SK-N-SH (cell line): ENCODE data around the gene TGFBRAP1. TPM values are rescaled to one million over a fixed set of nuclear protein-coding genes. Genes with fewer than 3 reads are reported as not detected.

ENCODE experiments used
- CTCF ChIA-PET: fragments of 300-600, 350-600 bp; formaldehyde crosslinking; extraction: SDS; loops from one replicate; lab custom pipeline; 2021; lab: Yijun Ruan, JAX
- POLR2A ChIA-PET: fragments of 350-600 bp; sonication (Branson Sonifier 250); formaldehyde crosslinking; extraction: SDS; loops from one replicate; lab custom pipeline; 2020; ENCODE audit warnings: antibody characterized with exemption, inconsistent platforms; lab: Yijun Ruan, JAX
- DNase-seq: peaks from one replicate; pipeline ENCODE4 v3.0.0; 2012
- H2AFZ ChIP-seq: fragments of 200-600 bp; sonication (generic); 2 replicates; pipeline ENCODE4 v1.8.1; 2016; ENCODE audit warnings: antibody characterized with exemption, mild to moderate bottlenecking, low read depth
- H3F3A ChIP-seq: fragments of 200-600 bp; sonication (generic); replicated peaks from 2 replicates; pipeline ENCODE3; 2016; ENCODE audit warnings: antibody characterized with exemption, mild to moderate bottlenecking; ENCODE audit not compliant: insufficient read depth
- H3K27ac ChIP-seq, 2 experiments: fragments of 200-500 bp in 1 of 2; fragments of 200-600 bp in 1 of 2; sonication (Bioruptor generic) in 1 of 2; sonication (generic), shearing (Covaris generic) in 1 of 2; 2 replicates each; pipeline versions ENCODE4 v1.5.1 to v1.6.1; 2014 to 2016; ENCODE audit warnings: low read depth in 2 of 2, inconsistent platforms in 1 of 2, low read length in 1 of 2, mild to moderate bottlenecking in 1 of 2, mixed read lengths in 1 of 2
- H3K27me3 ChIP-seq: fragments of 200-600 bp; sonication (generic), shearing (Covaris generic); 2 replicates; pipeline ENCODE4 v1.6.1; 2016; ENCODE audit warnings: mixed run types; ENCODE audit not compliant: insufficient read depth
- H3K36me3 ChIP-seq, 2 experiments: fragments of 200-500 bp in 1 of 2; fragments of 200-600 bp in 1 of 2; sonication (Bioruptor generic) in 1 of 2; sonication (generic) in 1 of 2; replicated peaks in 1 of 2; 2 replicates each; pipeline versions ENCODE3 to v1.5.1; 2014 to 2016; ENCODE audit warnings: low read length in 1 of 2, mild to moderate bottlenecking in 1 of 2; ENCODE audit not compliant: insufficient read depth in 2 of 2, control insufficient read depth in 1 of 2
- H3K4me1 ChIP-seq, 2 experiments: fragments of 200-500 bp in 1 of 2; fragments of 200-600 bp in 1 of 2; sonication (Bioruptor generic) in 1 of 2; sonication (generic), shearing (Covaris generic) in 1 of 2; 2 replicates each; pipeline versions ENCODE4 v1.5.1 to v1.6.1; 2014 to 2016; ENCODE audit warnings: low read depth in 1 of 2, low read length in 1 of 2, mixed run types in 1 of 2; ENCODE audit not compliant: insufficient read depth in 2 of 2, control insufficient read depth in 1 of 2
- H3K4me2 ChIP-seq: fragments of 200-600 bp; sonication (generic), shearing (Covaris generic); 2 replicates; pipeline ENCODE4 v1.6.1; 2017; ENCODE audit warnings: mixed run types
- H3K4me3 ChIP-seq, 2 experiments: fragments of 200-500 bp in 1 of 2; fragments of 200-600 bp in 1 of 2; sonication (Bioruptor generic) in 1 of 2; sonication (generic), shearing (Covaris generic) in 1 of 2; 2 replicates each; pipeline versions ENCODE4 v1.5.1 to v1.8.1; 2014 to 2016; ENCODE audit warnings: low read depth in 2 of 2, inconsistent platforms in 1 of 2, low read length in 1 of 2, mild to moderate bottlenecking in 1 of 2, mixed read lengths in 1 of 2, moderate library complexity in 1 of 2
- H3K79me2 ChIP-seq: fragments of 200-600 bp; sonication (generic); 2 replicates; pipeline ENCODE4 v1.8.1; 2017; ENCODE audit warnings: mild to moderate bottlenecking; ENCODE audit not compliant: insufficient read depth
- H3K9ac ChIP-seq: fragments of 200-600 bp; sonication (generic); 2 replicates; pipeline ENCODE4 v1.6.1; 2017; ENCODE audit warnings: mixed run types
- H3K9me2 ChIP-seq: fragments of 200-600 bp; sonication (generic); 2 replicates; pipeline ENCODE4 v1.6.1; 2017; ENCODE audit warnings: mixed run types
- H3K9me3 ChIP-seq: fragments of 200-600 bp; sonication (generic); 2 replicates; pipeline ENCODE4 v1.6.1; 2017; ENCODE audit warnings: mixed run types, mild to moderate bottlenecking, moderate library complexity
- H4K20me1 ChIP-seq: fragments of 200-600 bp; sonication (generic); 2 replicates; pipeline ENCODE4 v1.6.1; 2017; ENCODE audit warnings: mild to moderate bottlenecking, mixed run types; ENCODE audit not compliant: insufficient read depth
- CHD2 ChIP-seq: fragments of 150-350 bp; IDR thresholded peaks from 2 replicates; pipeline ENCODE4 v1.6.1; 2018; ENCODE audit warnings: low read length; ENCODE audit not compliant: partially characterized antibody
- EP300 ChIP-seq, 2 experiments: IDR thresholded peaks; 2 replicates each; pipeline versions ENCODE4 v1.4.0 to v1.6.1; 2012; ENCODE audit warnings: borderline replicate concordance in 1 of 2, low read depth in 1 of 2, low read length in 1 of 2
- EZH2phosphoT487 ChIP-seq: fragments of 200-600 bp; sonication (generic); IDR thresholded peaks from 2 replicates; pipeline ENCODE4 v1.6.1; 2017; ENCODE audit warnings: low read depth, mixed run types, mild to moderate bottlenecking, antibody characterized with exemption, moderate library complexity, borderline replicate concordance
- FOXJ3 ChIP-seq: sonication (generic); formaldehyde crosslinking; IDR thresholded peaks from 2 replicates; pipeline ENCODE4 v1.5.1; 2020; ENCODE audit warnings: mild to moderate bottlenecking, missing genetic modification reagents
- FOXM1 ChIP-seq: IDR thresholded peaks from 2 replicates; pipeline ENCODE4 v1.4.0; 2012; ENCODE audit warnings: low read depth, mild to moderate bottlenecking
- GATA2 ChIP-seq: sonication (generic); formaldehyde crosslinking; IDR thresholded peaks from 2 replicates; pipeline ENCODE4 v1.5.0; 2020; ENCODE audit warnings: mild to moderate bottlenecking, missing genetic modification reagents
- JUND ChIP-seq: IDR thresholded peaks from 2 replicates; pipeline ENCODE4 v1.4.0; 2012
- MEF2A ChIP-seq: IDR thresholded peaks from 2 replicates; pipeline ENCODE4 v1.4.0; 2012; ENCODE audit warnings: low read depth, borderline replicate concordance
- NRF1 ChIP-seq: IDR thresholded peaks from 2 replicates; pipeline ENCODE4 v1.6.1; 2012; ENCODE audit warnings: low read depth, mild to moderate bottlenecking, low read length
- POLR2AphosphoS5 ChIP-seq: IDR thresholded peaks from 2 replicates; pipeline ENCODE4 v1.6.1; 2012; ENCODE audit warnings: low read depth, low read length
- RAD21 ChIP-seq: IDR thresholded peaks from 2 replicates; pipeline ENCODE4 v1.6.1; 2012; ENCODE audit warnings: mild to moderate bottlenecking, low read length
- TAF1 ChIP-seq: IDR thresholded peaks from 2 replicates; pipeline ENCODE4 v1.6.1; 2012; ENCODE audit warnings: low read depth, mild to moderate bottlenecking, low read length, moderate library complexity, borderline replicate concordance
- TEAD4 ChIP-seq: IDR thresholded peaks from 2 replicates; pipeline ENCODE4 v1.4.0; 2012; ENCODE audit warnings: mild to moderate bottlenecking, borderline replicate concordance; ENCODE audit not compliant: insufficient read depth
- YY1 ChIP-seq: IDR thresholded peaks from 2 replicates; pipeline ENCODE4 v1.4.0; 2012; ENCODE audit warnings: low read depth, mild to moderate bottlenecking
- WGBS: methylation state at CpG from one replicate; pipeline ENCODE4 v1.1.6; 2017; ENCODE audit warnings: low lambda C conversion rate; 5-methylcytosine and 5-hydroxymethylcytosine counted together
- polyA plus RNA-seq, 3 experiments: library from polyadenylated mRNA; depleted of rRNA; stranded (reverse); fragments of >200 nt; gene quantifications; 2 replicates each; pipeline ENCODE4 v1.2.3, GENCODE V29; 2012
- TF ChIP-seq, protein P1 (sequence below): IDR thresholded peaks from 2 replicates; pipeline ENCODE4; 2012
- TF ChIP-seq, protein P2 (sequence below): fragments of 200-600 bp; sonication (generic); IDR thresholded peaks from 2 replicates; pipeline ENCODE4 v1.6.1; 2017; ENCODE audit warnings: antibody characterized with exemption, mild to moderate bottlenecking, moderate library complexity
- TF ChIP-seq, protein P3 (sequence below): fragments of 150-350 bp; IDR thresholded peaks from 2 replicates; pipeline ENCODE4 v1.6.1; 2016; ENCODE audit warnings: mild to moderate bottlenecking, low read depth, low read length
- TF ChIP-seq, protein P4 (sequence below): fragments of 150-350 bp; IDR thresholded peaks from 2 replicates; pipeline ENCODE4 v1.6.1; 2017; ENCODE audit warnings: antibody characterized with exemption, low read length, low read depth, borderline replicate concordance

TGFBRAP1 gene
- polyA plus RNA-seq, 1 of the 3 experiments (the other 2 are of a cell fraction) = 5.7 TPM

DNA sequence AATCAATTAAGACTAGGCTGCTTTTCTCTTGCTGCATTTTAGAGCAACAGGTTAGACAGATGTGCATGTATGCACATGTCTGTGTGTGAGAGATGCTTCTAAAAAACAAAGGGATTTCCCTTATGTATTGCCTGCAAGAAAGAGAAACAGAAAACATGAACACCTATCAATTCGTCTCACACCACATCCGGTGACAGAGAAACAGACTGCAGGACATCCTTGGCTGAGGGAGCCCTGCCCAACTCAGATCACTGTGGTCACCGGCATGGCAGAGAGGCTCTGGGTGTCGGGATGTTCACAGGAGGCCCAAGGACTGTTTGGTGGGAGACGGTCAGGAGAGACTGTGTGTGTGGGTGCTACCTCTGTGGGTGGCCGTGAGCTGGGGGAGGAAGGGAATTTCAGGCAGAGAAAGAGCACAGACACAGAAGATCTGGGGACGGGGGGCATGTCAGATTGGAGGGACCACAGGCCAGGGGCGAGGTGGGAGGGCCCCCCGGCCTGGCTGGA lies 44.4 kb upstream of the TGFBRAP1 start:
- Histone ChIP-seq H3K36me3 (peaks cover 2 to 31% of the 10 kb centered on the region in 2 experiments), H3K4me2 (no peak overlapping the region), H3K27ac (no peak overlapping the region), H3K27me3 (no peaks in the 10 kb centered on the region), H3K9me2 (no peaks in the 10 kb centered on the region), H3F3A (peaks cover 8% of the 10 kb centered on the region), H2AFZ (no peak overlapping the region), H3K4me3 (no peak overlapping the region), H3K79me2 (peaks cover 41% of the 10 kb centered on the region; the same call in 1 of the 2 replicates), H4K20me1 (peaks cover 11% of the 10 kb centered on the region; the same call in 1 of the 2 replicates), H3K9ac (no peak overlapping the region), H3K9me3 (no peaks in the 10 kb centered on the region), H3K4me1 (peaks cover 6 to 10% of the 10 kb centered on the region in 2 experiments; a peak in 1 of 4 replicates)
- DNase-seq = no peak
- ChIA-PET POLR2A (no interaction called here), CTCF (interaction anchor here (3.5 kb wide), 1 partner anchor 148 kb away, joined by 16 read pairs; no protein-coding TSS in a partner anchor)
- WGBS = 97% methylated on average over 9 of the region's 9 CpGs
- TF ChIP-seq RAD21 = no peak

DNA sequence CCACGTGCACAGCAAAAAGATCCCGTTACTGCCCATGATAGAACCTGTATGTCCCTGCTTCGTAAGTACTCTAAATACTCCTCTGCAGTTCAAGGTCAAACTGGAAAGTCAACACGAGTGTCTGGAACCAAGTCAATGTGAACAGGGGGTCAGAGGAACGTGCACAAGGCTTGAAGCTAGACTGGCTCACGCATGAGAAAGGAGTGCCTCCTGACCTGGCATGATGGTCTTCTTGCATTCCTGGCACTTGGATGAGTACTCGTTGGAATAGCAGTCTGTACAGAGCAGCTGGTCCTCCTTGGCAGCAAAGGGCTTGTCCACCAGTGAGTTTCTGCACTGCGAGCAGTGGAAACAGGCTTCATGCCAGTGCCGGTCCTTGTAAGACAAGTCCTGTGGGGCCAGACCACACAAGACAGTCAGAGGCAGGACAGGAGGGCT lies 43.8 kb upstream of the TGFBRAP1 start:
- H3K9me3 ChIP-seq = no peaks in the 10 kb centered on the region
- TF ChIP-seq, protein P1, sequence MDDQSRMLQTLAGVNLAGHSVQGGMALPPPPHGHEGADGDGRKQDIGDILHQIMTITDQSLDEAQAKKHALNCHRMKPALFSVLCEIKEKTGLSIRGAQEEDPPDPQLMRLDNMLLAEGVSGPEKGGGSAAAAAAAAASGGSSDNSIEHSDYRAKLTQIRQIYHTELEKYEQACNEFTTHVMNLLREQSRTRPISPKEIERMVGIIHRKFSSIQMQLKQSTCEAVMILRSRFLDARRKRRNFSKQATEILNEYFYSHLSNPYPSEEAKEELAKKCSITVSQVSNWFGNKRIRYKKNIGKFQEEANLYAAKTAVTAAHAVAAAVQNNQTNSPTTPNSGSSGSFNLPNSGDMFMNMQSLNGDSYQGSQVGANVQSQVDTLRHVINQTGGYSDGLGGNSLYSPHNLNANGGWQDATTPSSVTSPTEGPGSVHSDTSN = no peak
- no peak for TF ChIP-seq MEF2A
- TF ChIP-seq GATA2 (CRISPR knock-in tag) = no peak
- no peak for TF ChIP-seq EP300 (IDR thresholded peaks at IDR 0.05; ENCODE audit: borderline replicate concordance in 1 of 2, low read depth in 1 of 2, low read length in 1 of 2)
- no peak for TF ChIP-seq EZH2phosphoT487
- TF ChIP-seq TAF1 = no peak
- no peak for TF ChIP-seq POLR2AphosphoS5
- no peak for TF ChIP-seq FOXM1
- TF ChIP-seq, protein P2, sequence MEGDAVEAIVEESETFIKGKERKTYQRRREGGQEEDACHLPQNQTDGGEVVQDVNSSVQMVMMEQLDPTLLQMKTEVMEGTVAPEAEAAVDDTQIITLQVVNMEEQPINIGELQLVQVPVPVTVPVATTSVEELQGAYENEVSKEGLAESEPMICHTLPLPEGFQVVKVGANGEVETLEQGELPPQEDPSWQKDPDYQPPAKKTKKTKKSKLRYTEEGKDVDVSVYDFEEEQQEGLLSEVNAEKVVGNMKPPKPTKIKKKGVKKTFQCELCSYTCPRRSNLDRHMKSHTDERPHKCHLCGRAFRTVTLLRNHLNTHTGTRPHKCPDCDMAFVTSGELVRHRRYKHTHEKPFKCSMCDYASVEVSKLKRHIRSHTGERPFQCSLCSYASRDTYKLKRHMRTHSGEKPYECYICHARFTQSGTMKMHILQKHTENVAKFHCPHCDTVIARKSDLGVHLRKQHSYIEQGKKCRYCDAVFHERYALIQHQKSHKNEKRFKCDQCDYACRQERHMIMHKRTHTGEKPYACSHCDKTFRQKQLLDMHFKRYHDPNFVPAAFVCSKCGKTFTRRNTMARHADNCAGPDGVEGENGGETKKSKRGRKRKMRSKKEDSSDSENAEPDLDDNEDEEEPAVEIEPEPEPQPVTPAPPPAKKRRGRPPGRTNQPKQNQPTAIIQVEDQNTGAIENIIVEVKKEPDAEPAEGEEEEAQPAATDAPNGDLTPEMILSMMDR = no peak
- TF ChIP-seq, protein P3, sequence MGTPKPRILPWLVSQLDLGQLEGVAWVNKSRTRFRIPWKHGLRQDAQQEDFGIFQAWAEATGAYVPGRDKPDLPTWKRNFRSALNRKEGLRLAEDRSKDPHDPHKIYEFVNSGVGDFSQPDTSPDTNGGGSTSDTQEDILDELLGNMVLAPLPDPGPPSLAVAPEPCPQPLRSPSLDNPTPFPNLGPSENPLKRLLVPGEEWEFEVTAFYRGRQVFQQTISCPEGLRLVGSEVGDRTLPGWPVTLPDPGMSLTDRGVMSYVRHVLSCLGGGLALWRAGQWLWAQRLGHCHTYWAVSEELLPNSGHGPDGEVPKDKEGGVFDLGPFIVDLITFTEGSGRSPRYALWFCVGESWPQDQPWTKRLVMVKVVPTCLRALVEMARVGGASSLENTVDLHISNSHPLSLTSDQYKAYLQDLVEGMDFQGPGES = no peak
- TF ChIP-seq CHD2 = no peak
- TF ChIP-seq YY1 = no peak
- TF ChIP-seq FOXJ3 = no peak
- TF ChIP-seq NRF1 = no peak
- no peak for TF ChIP-seq RAD21
- no peak for TF ChIP-seq JUND
- TF ChIP-seq TEAD4 = no peak
- TF ChIP-seq, protein P4, sequence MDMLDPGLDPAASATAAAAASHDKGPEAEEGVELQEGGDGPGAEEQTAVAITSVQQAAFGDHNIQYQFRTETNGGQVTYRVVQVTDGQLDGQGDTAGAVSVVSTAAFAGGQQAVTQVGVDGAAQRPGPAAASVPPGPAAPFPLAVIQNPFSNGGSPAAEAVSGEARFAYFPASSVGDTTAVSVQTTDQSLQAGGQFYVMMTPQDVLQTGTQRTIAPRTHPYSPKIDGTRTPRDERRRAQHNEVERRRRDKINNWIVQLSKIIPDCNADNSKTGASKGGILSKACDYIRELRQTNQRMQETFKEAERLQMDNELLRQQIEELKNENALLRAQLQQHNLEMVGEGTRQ = no peak
- TF ChIP-seq, all 33 proteins: peak for 0
- H3F3A ChIP-seq = peaks cover 8% of the 10 kb centered on the region
- H3K79me2 ChIP-seq = peaks cover 40% of the 10 kb centered on the region; the same call in 1 of the 2 replicates
- ChIA-PET CTCF (interaction anchor here (3.5 kb wide), 1 partner anchor 148 kb away, joined by 16 read pairs; no protein-coding TSS in a partner anchor), POLR2A (no interaction called here)
- peaks cover 8% of the 10 kb centered on the region; the same call in 1 of the 2 replicates for H4K20me1 ChIP-seq
- H3K4me1 ChIP-seq = peaks cover 6% of the 10 kb centered on the region in 2 experiments; a peak in 1 of 4 replicates
- H3K36me3 ChIP-seq = peaks cover 2 to 37% of the 10 kb centered on the region in 2 experiments
- no peak overlapping the region for H3K4me2 ChIP-seq
- H3K27ac ChIP-seq = no peak overlapping the region
- no peaks in the 10 kb centered on the region for H3K27me3 ChIP-seq
- DNase-seq = no peak
- no peak overlapping the region for H3K4me3 ChIP-seq
- no peak overlapping the region for H2AFZ ChIP-seq
- no peaks in the 10 kb centered on the region for H3K9me2 ChIP-seq
- 97% methylated on average over 6 of the region's 9 CpGs for WGBS
- no peak overlapping the region for H3K9ac ChIP-seq
